ENCODE data around the gene PLXDC1. TPM values are rescaled to one million over a fixed set of nuclear protein-coding genes. Genes with fewer than 3 reads are reported as not detected.

PLXDC1 gene
- total RNA-seq, 1 experiment from 2014 or later: not detected

DNA sequence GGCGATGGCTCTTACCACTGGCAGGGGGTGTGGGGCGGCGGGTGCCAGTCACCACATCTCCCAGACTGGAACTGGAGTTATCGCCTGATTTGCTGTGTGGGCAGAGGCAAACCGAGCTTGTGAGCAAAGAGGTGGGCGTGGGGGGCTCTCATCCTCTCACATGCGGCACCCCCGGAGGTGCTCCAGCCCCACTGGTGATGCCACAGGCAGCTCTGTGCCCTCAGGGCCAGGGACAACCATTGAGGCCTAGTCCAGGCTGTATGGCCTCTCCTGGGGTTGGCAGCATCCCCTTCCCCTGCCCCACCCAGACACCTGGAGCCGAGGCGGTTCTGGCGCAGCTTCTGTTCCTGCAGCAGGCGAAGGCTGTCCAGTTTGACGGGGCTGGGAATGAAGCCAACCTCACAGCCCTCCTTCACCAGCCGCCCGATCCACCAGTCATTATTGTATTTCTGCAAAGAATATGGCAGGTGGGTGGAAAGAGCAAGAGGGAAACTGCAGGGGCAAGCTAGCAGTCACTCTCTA lies 35.1 kb upstream of the PLXDC1 start:
- Histone ChIP-seq H3K27ac (ENCODE audit: low read length) (no peak overlapping the region), H3K9me3 (ENCODE audit: control insufficient read depth, insufficient read depth, low read depth, low read length) (no peaks in the 10 kb centered on the region), H3K27me3 (ENCODE audit: control insufficient read depth, insufficient read depth, low read length) (no peaks in the 10 kb centered on the region), H3K4me1 (ENCODE audit: control insufficient read depth, insufficient read depth, low read length) (no peaks in the 10 kb centered on the region), H3K4me3 (ENCODE audit: low read depth in 2 of 2, low read length in 2 of 2) (no peak overlapping the region), H3K36me3 (ENCODE audit: control insufficient read depth, insufficient read depth, low read length) (no peaks in the 10 kb centered on the region)
- DNase-seq (ENCODE audit: low read depth, low spot score): no peak
- ChIA-PET POLR2A (no interaction called here), CTCF (no interaction called here)
- in situ Hi-C loops (cut with HindIII; ENCODE audit: low pct_unique_long_range_greater_than_20kb, low sequenced_read_pairs) (no loop called here), intact Hi-C loops (cut with micrococcal nuclease; ENCODE audit: unreplicated experiment) (no loop called here)
- BruUV-seq (replicated peaks): no TSS peak
- ATAC-seq: no peak
- TF ChIP-seq POLR2AphosphoS5 (IDR thresholded peaks at IDR 0.05; ENCODE audit: low read depth, low read length) (no peak), REST (IDR thresholded peaks at IDR 0.05; ENCODE audit: insufficient read depth in 1 of 2, low read depth in 2 of 2, low read length in 1 of 2) (no peak), SIN3A (IDR thresholded peaks at IDR 0.05; ENCODE audit: borderline replicate concordance, insufficient read depth, low read depth, low read length) (no peak), CTCF (IDR thresholded peaks at IDR 0.05) (no peak), TCF7L2 (IDR thresholded peaks at IDR 0.05; ENCODE audit: low read depth, low read length) (no peak)

DNA sequence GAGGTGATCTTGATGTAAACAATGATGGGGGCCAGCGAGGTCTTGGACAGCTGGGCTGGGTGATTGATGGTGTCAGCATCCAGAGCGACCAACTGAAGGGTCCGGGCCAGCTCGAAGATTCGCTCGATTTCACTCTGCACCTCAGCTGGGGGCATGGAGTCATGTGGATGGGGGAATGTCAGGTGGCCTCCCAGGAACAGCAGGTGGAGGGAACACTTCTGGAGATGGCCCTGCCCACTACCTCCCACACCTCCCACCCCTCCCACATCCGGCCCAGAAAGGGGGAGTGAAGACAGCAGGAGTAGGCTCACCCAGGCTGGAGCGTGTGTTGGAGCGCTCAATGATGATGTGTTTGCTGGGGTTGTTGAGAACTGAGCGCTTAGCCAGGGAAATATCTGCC lies 32.3 kb upstream of the PLXDC1 start:
- no peaks in the 10 kb centered on the region for H3K9me3 ChIP-seq (ENCODE audit: control insufficient read depth, insufficient read depth, low read depth, low read length)
- no peaks in the 10 kb centered on the region for H3K36me3 ChIP-seq (ENCODE audit: control insufficient read depth, insufficient read depth, low read length)
- no peak for TF ChIP-seq TCF7L2 (IDR thresholded peaks at IDR 0.05; ENCODE audit: low read depth, low read length)
- no peak for TF ChIP-seq REST (IDR thresholded peaks at IDR 0.05; ENCODE audit: insufficient read depth in 1 of 2, low read depth in 2 of 2, low read length in 1 of 2)
- no peak for TF ChIP-seq CTCF (IDR thresholded peaks at IDR 0.05)
- TF ChIP-seq POLR2AphosphoS5 (IDR thresholded peaks at IDR 0.05; ENCODE audit: low read depth, low read length): no peak
- no peak for TF ChIP-seq SIN3A (IDR thresholded peaks at IDR 0.05; ENCODE audit: borderline replicate concordance, insufficient read depth, low read depth, low read length)
- ChIA-PET POLR2A (no interaction called here), CTCF (interaction anchor here (0.8 kb wide), 1 partner anchor 9 kb away, joined by 5 read pairs; no protein-coding TSS in a partner anchor)
- H3K27ac ChIP-seq (ENCODE audit: low read length): no peak overlapping the region
- in situ Hi-C loops (cut with HindIII; ENCODE audit: low pct_unique_long_range_greater_than_20kb, low sequenced_read_pairs) (no loop called here), intact Hi-C loops (cut with micrococcal nuclease; ENCODE audit: unreplicated experiment) (no loop called here)
- H3K27me3 ChIP-seq (ENCODE audit: control insufficient read depth, insufficient read depth, low read length): no peaks in the 10 kb centered on the region
- H3K4me1 ChIP-seq (ENCODE audit: control insufficient read depth, insufficient read depth, low read length): no peaks in the 10 kb centered on the region
- BruUV-seq (replicated peaks): no TSS peak
- ATAC-seq (no peak), DNase-seq (ENCODE audit: low read depth, low spot score) (no peak)
- no peak overlapping the region for H3K4me3 ChIP-seq (ENCODE audit: low read depth in 2 of 2, low read length in 2 of 2)

All from Panc1 (cell line).